ENCODE results near the gene PIPOX.

The PIPOX gene

DNA sequence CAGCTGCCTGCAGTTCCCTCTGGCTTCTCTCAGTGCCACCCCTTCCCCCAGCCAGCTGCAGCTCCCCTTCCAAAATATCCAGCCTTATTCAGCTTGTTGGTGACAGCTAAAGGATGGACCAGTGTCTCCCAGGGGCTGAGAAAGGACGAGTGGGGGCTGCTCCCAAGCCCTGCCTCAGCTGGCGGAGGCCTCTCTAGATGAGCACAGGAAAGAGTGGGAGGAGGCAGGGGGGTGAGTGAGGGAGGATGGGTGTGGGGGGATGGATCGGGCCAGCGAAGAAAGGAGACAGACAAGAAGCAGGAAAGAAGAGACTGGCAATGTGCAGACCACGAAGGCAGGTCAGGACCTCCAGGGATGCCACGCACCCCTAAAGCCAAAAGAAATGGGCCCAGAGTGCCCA is 17.5 kb downstream of the PIPOX start:
- H3K27ac ChIP-seq = no peak overlapping the region
- H3K4me1 ChIP-seq = no peaks in the 10 kb centered on the region
- H3K79me2 ChIP-seq = no peaks in the 10 kb centered on the region
- H3K4me2 ChIP-seq (ENCODE audit: low read length) = no peak overlapping the region
- no peak overlapping the region for H3K4me3 ChIP-seq (ENCODE audit: low read depth, low read length)
- H3K9ac ChIP-seq = no peak overlapping the region
- TF ChIP-seq, protein P1, sequence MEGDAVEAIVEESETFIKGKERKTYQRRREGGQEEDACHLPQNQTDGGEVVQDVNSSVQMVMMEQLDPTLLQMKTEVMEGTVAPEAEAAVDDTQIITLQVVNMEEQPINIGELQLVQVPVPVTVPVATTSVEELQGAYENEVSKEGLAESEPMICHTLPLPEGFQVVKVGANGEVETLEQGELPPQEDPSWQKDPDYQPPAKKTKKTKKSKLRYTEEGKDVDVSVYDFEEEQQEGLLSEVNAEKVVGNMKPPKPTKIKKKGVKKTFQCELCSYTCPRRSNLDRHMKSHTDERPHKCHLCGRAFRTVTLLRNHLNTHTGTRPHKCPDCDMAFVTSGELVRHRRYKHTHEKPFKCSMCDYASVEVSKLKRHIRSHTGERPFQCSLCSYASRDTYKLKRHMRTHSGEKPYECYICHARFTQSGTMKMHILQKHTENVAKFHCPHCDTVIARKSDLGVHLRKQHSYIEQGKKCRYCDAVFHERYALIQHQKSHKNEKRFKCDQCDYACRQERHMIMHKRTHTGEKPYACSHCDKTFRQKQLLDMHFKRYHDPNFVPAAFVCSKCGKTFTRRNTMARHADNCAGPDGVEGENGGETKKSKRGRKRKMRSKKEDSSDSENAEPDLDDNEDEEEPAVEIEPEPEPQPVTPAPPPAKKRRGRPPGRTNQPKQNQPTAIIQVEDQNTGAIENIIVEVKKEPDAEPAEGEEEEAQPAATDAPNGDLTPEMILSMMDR (IDR thresholded peaks at IDR 0.05) = no peak
- no peaks in the 10 kb centered on the region for H3K36me3 ChIP-seq (ENCODE audit: control insufficient read depth, insufficient read depth, low read length)
- no peaks in the 10 kb centered on the region for H3K9me3 ChIP-seq (ENCODE audit: control insufficient read depth, low read length)
- H2AFZ ChIP-seq = no peak overlapping the region
- H3K27me3 ChIP-seq (ENCODE audit: control insufficient read depth, insufficient read depth, low read length) = no peaks in the 10 kb centered on the region

DNA sequence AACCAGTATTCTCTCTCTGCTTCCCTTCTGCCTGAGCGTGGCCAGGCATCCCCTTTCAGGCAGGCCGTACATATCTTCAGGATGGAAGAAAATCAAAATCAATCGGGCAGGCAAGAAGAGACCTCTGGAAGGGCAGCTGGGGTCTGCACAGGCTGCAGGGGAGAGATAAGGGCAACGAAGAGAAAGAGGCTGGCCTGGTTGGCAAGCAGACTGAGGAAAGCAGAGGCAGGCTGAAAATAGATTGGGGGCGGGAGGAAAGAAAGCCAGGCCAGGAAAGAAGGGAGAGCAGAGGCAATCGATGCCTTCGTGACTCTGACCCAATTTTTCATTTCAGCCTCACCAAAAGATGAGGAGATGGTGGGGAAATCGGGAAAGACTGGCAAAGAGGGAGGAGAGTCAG is 18.1 kb downstream of the PIPOX start:
- no peak overlapping the region for H3K4me2 ChIP-seq (ENCODE audit: low read length)
- H2AFZ ChIP-seq = no peak overlapping the region
- H3K36me3 ChIP-seq (ENCODE audit: control insufficient read depth, insufficient read depth, low read length) = no peaks in the 10 kb centered on the region
- H3K4me1 ChIP-seq = no peaks in the 10 kb centered on the region
- no peak overlapping the region for H3K4me3 ChIP-seq (ENCODE audit: low read depth, low read length)
- H3K27me3 ChIP-seq (ENCODE audit: control insufficient read depth, insufficient read depth, low read length) = no peaks in the 10 kb centered on the region
- TF ChIP-seq, protein P1 (IDR thresholded peaks at IDR 0.05) = no peak
- H3K9me3 ChIP-seq (ENCODE audit: control insufficient read depth, low read length) = no peaks in the 10 kb centered on the region
- H3K9ac ChIP-seq = no peak overlapping the region
- H3K27ac ChIP-seq = no peak overlapping the region
- H3K79me2 ChIP-seq = no peaks in the 10 kb centered on the region

DNA sequence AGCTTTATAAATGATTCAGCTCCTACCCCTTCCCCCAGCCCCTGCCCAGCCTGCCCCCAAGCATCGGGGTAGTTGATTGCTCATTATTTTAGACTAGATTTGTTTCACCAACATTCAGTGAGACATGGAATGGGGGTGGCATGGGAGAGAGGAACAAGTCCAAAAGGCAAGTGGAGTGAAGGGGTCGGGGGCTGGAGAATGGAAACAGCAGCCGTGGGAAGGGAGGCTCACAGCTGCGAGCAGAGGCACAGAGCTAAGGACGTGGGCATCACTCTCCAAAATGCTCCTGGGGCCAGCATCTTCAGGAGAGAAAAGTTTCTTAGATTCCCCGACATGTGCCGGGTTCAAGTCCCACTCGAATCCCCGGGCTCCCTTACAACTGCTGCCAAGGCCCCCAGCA is 19.3 kb downstream of the PIPOX start:
- H2AFZ ChIP-seq = no peak overlapping the region
- no peak overlapping the region for H3K4me2 ChIP-seq (ENCODE audit: low read length)
- no peak overlapping the region for H3K9ac ChIP-seq
- H3K36me3 ChIP-seq (ENCODE audit: control insufficient read depth, insufficient read depth, low read length) = no peaks in the 10 kb centered on the region
- H3K79me2 ChIP-seq = no peaks in the 10 kb centered on the region
- no peaks in the 10 kb centered on the region for H3K4me1 ChIP-seq
- no peaks in the 10 kb centered on the region for H3K27me3 ChIP-seq (ENCODE audit: control insufficient read depth, insufficient read depth, low read length)
- no peaks in the 10 kb centered on the region for H3K9me3 ChIP-seq (ENCODE audit: control insufficient read depth, low read length)
- TF ChIP-seq, protein P1 (IDR thresholded peaks at IDR 0.05) = no peak
- H3K4me3 ChIP-seq (ENCODE audit: low read depth, low read length) = no peak overlapping the region
- H3K27ac ChIP-seq = no peak overlapping the region

DNA sequence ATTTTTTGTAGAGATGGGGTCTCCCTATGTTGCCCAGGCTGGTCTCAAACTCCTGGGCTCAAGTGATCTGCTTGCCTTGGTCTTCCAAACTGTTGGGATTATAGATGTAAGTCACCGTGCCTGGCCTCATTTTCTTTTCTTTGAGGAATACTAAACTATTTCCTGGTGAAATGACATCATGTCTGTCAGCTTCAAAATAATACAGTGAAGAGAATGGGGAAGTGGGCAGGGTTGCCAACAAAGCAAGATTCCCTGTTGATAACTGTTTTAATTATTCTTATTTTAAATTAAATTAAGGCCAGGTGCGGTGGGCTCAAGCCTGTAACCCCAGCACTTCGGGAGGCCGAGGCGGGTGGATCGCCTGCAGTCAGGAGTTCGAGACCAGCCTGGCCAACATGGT is 21.1 kb downstream of the PIPOX start:
- Histone ChIP-seq H3K27me3 (ENCODE audit: control insufficient read depth, insufficient read depth, low read length) (no peaks in the 10 kb centered on the region), H2AFZ (no peak overlapping the region), H3K79me2 (no peaks in the 10 kb centered on the region), H3K4me1 (no peaks in the 10 kb centered on the region), H3K9me3 (ENCODE audit: control insufficient read depth, low read length) (no peaks in the 10 kb centered on the region), H3K36me3 (ENCODE audit: control insufficient read depth, insufficient read depth, low read length) (no peaks in the 10 kb centered on the region), H3K4me3 (ENCODE audit: low read depth, low read length) (no peak overlapping the region), H3K4me2 (ENCODE audit: low read length) (no peak overlapping the region), H3K27ac (no peak overlapping the region), H3K9ac (no peak overlapping the region)
- TF ChIP-seq, protein P1 (IDR thresholded peaks at IDR 0.05) = no peak

DNA sequence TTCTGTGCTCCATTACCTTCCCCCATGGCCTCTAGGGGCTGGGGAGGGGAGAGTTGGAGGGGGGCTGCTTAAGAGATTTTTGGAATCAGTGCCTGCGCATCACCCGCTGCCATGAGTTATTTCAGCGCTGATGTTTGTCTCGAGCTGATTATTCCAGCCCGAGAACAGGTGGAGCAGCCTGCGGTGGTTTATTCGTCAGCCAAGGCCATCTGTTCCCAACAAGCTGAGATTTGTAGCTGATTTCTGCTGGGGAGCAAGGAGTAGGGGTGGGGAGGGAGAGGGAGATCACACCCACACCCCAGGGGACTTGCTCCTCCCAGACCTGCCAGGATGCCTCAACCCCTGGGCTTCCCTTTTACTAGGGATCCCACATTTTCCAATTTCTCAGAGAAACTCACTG is 23.1 kb downstream of the PIPOX start:
- Histone ChIP-seq H3K4me2 (ENCODE audit: low read length) (no peak overlapping the region), H3K27ac (no peak overlapping the region), H2AFZ (no peak overlapping the region), H3K9ac (no peak overlapping the region), H3K4me3 (ENCODE audit: low read depth, low read length) (no peak overlapping the region), H3K79me2 (no peaks in the 10 kb centered on the region), H3K36me3 (ENCODE audit: control insufficient read depth, insufficient read depth, low read length) (no peaks in the 10 kb centered on the region), H3K4me1 (no peaks in the 10 kb centered on the region), H3K27me3 (ENCODE audit: control insufficient read depth, insufficient read depth, low read length) (no peaks in the 10 kb centered on the region), H3K9me3 (ENCODE audit: control insufficient read depth, low read length) (no peaks in the 10 kb centered on the region)
- TF ChIP-seq, protein P1 (IDR thresholded peaks at IDR 0.05) = no peak

Data from parathyroid adenoma (tissue), 2 donors.